KBM-7 (cell line): ENCODE measurements around the gene ZFAND3.
"Not testable (repeated sequence)": the region's sequence is repeated elsewhere in the genome, so short reads cannot be mapped to it uniquely, and the experiment has no call there.

ENCODE experiments used
- DNase-seq: peaks from one replicate; pipeline ENCODE4 v3.0.0-alpha.2; 2015
- in situ Hi-C: fragments of 300-500 bp; cut with MboI; formaldehyde crosslinking; loops from 2 replicates; pipeline ENCODE4 v1.14.3; 2020; ENCODE audit warnings: low sequenced_read_pairs, low pct_unique_long_range_greater_than_20kb, mixed read lengths

ZFAND3 gene

GRCh38 chr6:37981626-37982025, 162.1 kb downstream of the ZFAND3 start:
- in situ Hi-C loops: no loop called here
- DNase-seq: no peak

- no peak for DNase-seq
- in situ Hi-C loops: no loop called here
Measured at GRCh38 chr6:37982317-37982716, 162.8 kb downstream of the ZFAND3 start.

- in situ Hi-C loops: no loop called here
- DNase-seq: no peak
Measured at GRCh38 chr6:37983720-37984501, 164.4 kb downstream of the ZFAND3 start.

GRCh38 chr6:37984578-37984977, 165.1 kb downstream of the ZFAND3 start:
- DNase-seq: no peak

GRCh38 chr6:37985355-37985754, 165.8 kb downstream of the ZFAND3 start:
- in situ Hi-C loops: no loop called here
- no peak for DNase-seq

More at GRCh38 chr6:37984578-37984977, 165.1 kb downstream of the ZFAND3 start:
- in situ Hi-C loops: no loop called here

- no peak for DNase-seq
- in situ Hi-C loops: no loop called here
Measured at GRCh38 chr6:37987018-37987417, 167.5 kb downstream of the ZFAND3 start.

GRCh38 chr6:37987559-37987958, 168.0 kb downstream of the ZFAND3 start:
- DNase-seq: no peak
- in situ Hi-C loops: no loop called here

- no peak for DNase-seq
- in situ Hi-C loops: no loop called here
Measured at GRCh38 chr6:37988127-37988526, 168.6 kb downstream of the ZFAND3 start.

- DNase-seq: no peak
- in situ Hi-C loops: no loop called here
Measured at GRCh38 chr6:37988696-37989095, 169.2 kb downstream of the ZFAND3 start.

GRCh38 chr6:37990762-37991525, 171.4 kb downstream of the ZFAND3 start:
- no peak for DNase-seq

GRCh38 chr6:37992749-37993148, 173.2 kb downstream of the ZFAND3 start:
- in situ Hi-C loops: no loop called here
- no peak for DNase-seq

More at GRCh38 chr6:37990762-37991525, 171.4 kb downstream of the ZFAND3 start:
- in situ Hi-C loops: no loop called here

- in situ Hi-C loops, DNase-seq: not testable (repeated sequence)
Measured at GRCh38 chr6:37993194-37993593, 173.7 kb downstream of the ZFAND3 start.

GRCh38 chr6:37993596-37993995, 174.1 kb downstream of the ZFAND3 start:
- in situ Hi-C loops: no loop called here
- no peak for DNase-seq

GRCh38 chr6:37994223-37994622, 174.7 kb downstream of the ZFAND3 start:
- DNase-seq: no peak
- in situ Hi-C loops: no loop called here

- DNase-seq: no peak
- in situ Hi-C loops: no loop called here
Measured at GRCh38 chr6:37998366-37998765, 178.8 kb downstream of the ZFAND3 start.

- in situ Hi-C loops: no loop called here
Measured at GRCh38 chr6:38001386-38001785, 181.9 kb downstream of the ZFAND3 start.

GRCh38 chr6:38004908-38005307, 185.4 kb downstream of the ZFAND3 start:
- in situ Hi-C loops: no loop called here
- no peak for DNase-seq

More at GRCh38 chr6:38001386-38001785, 181.9 kb downstream of the ZFAND3 start:
- DNase-seq: no peak

GRCh38 chr6:38011937-38012336, 192.4 kb downstream of the ZFAND3 start:
- in situ Hi-C loops: no loop called here
- DNase-seq: no peak

GRCh38 chr6:38012573-38012972, 193.0 kb downstream of the ZFAND3 start:
- peak; percentile 45 for DNase-seq
- in situ Hi-C loops: no loop called here

- no peak for DNase-seq
- in situ Hi-C loops: no loop called here
Measured at GRCh38 chr6:38015341-38015740, 195.8 kb downstream of the ZFAND3 start.
